Measurements from ENCODE around the gene ADA.

- TF ChIP-seq, protein P1, sequence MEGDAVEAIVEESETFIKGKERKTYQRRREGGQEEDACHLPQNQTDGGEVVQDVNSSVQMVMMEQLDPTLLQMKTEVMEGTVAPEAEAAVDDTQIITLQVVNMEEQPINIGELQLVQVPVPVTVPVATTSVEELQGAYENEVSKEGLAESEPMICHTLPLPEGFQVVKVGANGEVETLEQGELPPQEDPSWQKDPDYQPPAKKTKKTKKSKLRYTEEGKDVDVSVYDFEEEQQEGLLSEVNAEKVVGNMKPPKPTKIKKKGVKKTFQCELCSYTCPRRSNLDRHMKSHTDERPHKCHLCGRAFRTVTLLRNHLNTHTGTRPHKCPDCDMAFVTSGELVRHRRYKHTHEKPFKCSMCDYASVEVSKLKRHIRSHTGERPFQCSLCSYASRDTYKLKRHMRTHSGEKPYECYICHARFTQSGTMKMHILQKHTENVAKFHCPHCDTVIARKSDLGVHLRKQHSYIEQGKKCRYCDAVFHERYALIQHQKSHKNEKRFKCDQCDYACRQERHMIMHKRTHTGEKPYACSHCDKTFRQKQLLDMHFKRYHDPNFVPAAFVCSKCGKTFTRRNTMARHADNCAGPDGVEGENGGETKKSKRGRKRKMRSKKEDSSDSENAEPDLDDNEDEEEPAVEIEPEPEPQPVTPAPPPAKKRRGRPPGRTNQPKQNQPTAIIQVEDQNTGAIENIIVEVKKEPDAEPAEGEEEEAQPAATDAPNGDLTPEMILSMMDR (IDR thresholded peaks at IDR 0.05; ENCODE audit: low read depth, low read length): no peak
- no peak for TF ChIP-seq POLR2A (IDR thresholded peaks at IDR 0.05; ENCODE audit: extremely low read depth, insufficient read length)
- TF ChIP-seq MAX (IDR thresholded peaks at IDR 0.05; ENCODE audit: low read depth, low read length): no peak
These were observed 70.0 kb downstream of the ADA start for GRCh38 chr20:44581515-44581914.
